ENCODE measurements around the gene SMAD2. TPM values are rescaled to one million over a fixed set of nuclear protein-coding genes. Genes with fewer than 3 reads are reported as not detected.
A peak's percentile ranks its signal among the peaks of the same experiment; 100 is the strongest.

Gene SMAD2
- total RNA-seq, 1 donor from 2014 or later = 353 TPM

GRCh38 chr18:47928466-47928865 is 2.0 kb downstream of the SMAD2 start:
- intact Hi-C loops (cut with micrococcal nuclease) = loop anchor here (1.0 to 10.0 kb wide), 5 partner anchors 10 to 154 kb away; no protein-coding TSS in a partner anchor
- peak overlapping the region; percentile 99 for H3K27ac Mint-ChIP-seq
- no peaks in the 10 kb centered on the region for H3K27me3 Mint-ChIP-seq (ENCODE audit: low read depth)
- DNase-seq (ENCODE audit: low spot score) = no peak
- peak overlapping the region; percentile 94 for H3K4me3 Mint-ChIP-seq (ENCODE audit: low read depth)
- H3K36me3 Mint-ChIP-seq (ENCODE audit: low read depth) = peaks cover 54% of the 10 kb centered on the region
- peaks cover 54% of the 10 kb centered on the region for H3K4me1 Mint-ChIP-seq (ENCODE audit: low read depth)
- no peaks in the 10 kb centered on the region for H3K9me3 Mint-ChIP-seq

- Mint-ChIP-seq H3K27ac (peak overlapping the region; percentile 87), H3K4me3 (ENCODE audit: low read depth) (peak overlapping the region; percentile 66), H3K4me1 (ENCODE audit: low read depth) (peaks cover 60% of the 10 kb centered on the region), H3K9me3 (no peaks in the 10 kb centered on the region), H3K36me3 (ENCODE audit: low read depth) (peaks cover 70% of the 10 kb centered on the region), H3K27me3 (ENCODE audit: low read depth) (no peaks in the 10 kb centered on the region)
- intact Hi-C loops (cut with micrococcal nuclease) = loop anchor here (2.0 to 10.0 kb wide), 3 partner anchors 34 to 151 kb away; no protein-coding TSS in a partner anchor
- DNase-seq (ENCODE audit: low spot score) = no peak
Observed at GRCh38 chr18:47926101-47926850, 4.2 kb downstream of the SMAD2 start.

DNA sequence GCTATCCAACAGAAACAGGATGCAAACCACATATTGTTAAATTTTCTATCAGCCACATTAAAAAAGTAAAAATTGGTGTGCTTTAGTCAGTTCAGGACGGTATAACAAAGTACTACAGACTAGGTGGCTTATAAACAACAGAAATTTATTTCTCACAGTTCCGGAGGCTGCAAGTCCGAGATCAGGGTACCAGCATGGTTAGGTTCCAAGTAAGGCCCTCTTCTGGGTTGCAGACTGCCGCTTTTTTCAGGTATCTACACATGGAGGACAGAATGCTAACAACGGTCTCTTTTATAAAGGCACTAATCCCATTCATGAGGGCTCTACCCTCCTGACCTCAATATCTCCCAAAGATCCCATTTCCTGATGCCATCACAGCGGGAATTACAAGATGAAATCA is 10.5 kb downstream of the SMAD2 start:
- H3K4me3 Mint-ChIP-seq (ENCODE audit: low read depth) = peak overlapping the region; percentile 10
- no peaks in the 10 kb centered on the region for H3K9me3 Mint-ChIP-seq
- no peaks in the 10 kb centered on the region for H3K27me3 Mint-ChIP-seq (ENCODE audit: low read depth)
- DNase-seq (ENCODE audit: low spot score) = no peak
- peaks cover 81% of the 10 kb centered on the region for H3K4me1 Mint-ChIP-seq (ENCODE audit: low read depth)
- H3K27ac Mint-ChIP-seq = peak overlapping the region; percentile 98
- intact Hi-C loops (cut with micrococcal nuclease) = loop anchor here (2.0 to 10.0 kb wide), 2 partner anchors 19 to 145 kb away; no protein-coding TSS in a partner anchor
- peaks cover 78% of the 10 kb centered on the region for H3K36me3 Mint-ChIP-seq (ENCODE audit: low read depth)

GRCh38 chr18:47917923-47918610 is 12.4 kb downstream of the SMAD2 start:
- DNase-seq (ENCODE audit: low spot score) = no peak
- Mint-ChIP-seq H3K27me3 (ENCODE audit: low read depth) (no peaks in the 10 kb centered on the region), H3K4me3 (ENCODE audit: low read depth) (peak overlapping the region; percentile 76), H3K36me3 (ENCODE audit: low read depth) (peaks cover 72% of the 10 kb centered on the region), H3K9me3 (no peaks in the 10 kb centered on the region), H3K4me1 (ENCODE audit: low read depth) (peaks cover 83% of the 10 kb centered on the region), H3K27ac (peak overlapping the region; percentile 98)
- intact Hi-C loops (cut with micrococcal nuclease) = loop anchor here (1.0 to 2.0 kb wide), 2 partner anchors 10 to 17 kb away; no protein-coding TSS in a partner anchor

DNA sequence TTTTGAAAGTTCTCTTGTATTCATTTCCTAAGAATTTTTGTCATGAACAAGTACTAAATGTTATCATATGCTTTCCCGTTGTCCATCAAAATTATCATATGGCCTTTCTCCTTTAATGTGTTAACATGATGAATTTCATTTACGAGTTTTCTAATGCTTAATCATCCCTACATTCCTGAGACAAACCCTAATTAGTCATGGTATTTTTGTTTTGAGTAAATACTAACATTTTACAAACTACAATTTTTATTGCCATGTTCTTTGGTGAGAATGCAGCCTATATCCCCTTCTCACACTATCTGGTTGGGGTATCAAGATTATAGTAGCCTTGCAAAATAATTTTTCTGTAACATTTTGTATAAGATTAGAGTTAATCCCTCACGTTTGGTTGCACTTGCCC is 14.5 kb downstream of the SMAD2 start:
- no peaks in the 10 kb centered on the region for H3K9me3 Mint-ChIP-seq
- peak overlapping the region; percentile 85 for H3K27ac Mint-ChIP-seq
- H3K27me3 Mint-ChIP-seq (ENCODE audit: low read depth) = no peaks in the 10 kb centered on the region
- intact Hi-C loops (cut with micrococcal nuclease) = no loop called here
- H3K36me3 Mint-ChIP-seq (ENCODE audit: low read depth) = peaks cover 74% of the 10 kb centered on the region
- no peak for DNase-seq (ENCODE audit: low spot score)
- no peak overlapping the region for H3K4me3 Mint-ChIP-seq (ENCODE audit: low read depth)
- H3K4me1 Mint-ChIP-seq (ENCODE audit: low read depth) = peaks cover 86% of the 10 kb centered on the region

DNA sequence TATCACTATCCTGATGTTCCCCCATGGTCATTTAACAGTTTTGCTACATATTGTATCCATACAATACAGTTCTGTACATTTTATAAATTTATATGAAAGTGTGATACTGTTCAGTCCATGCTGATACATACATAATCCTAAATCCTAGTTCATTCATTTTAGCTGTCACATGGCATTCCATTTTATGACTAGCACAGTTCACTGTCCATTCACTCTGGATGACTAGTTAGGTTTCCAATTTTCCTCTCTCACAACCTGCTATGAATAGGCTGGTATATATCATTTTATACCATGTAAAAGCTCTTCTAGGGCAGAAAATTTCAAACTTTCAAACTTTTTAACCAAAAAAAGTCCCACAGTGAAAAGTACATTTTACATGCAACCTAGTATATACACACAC is 15.2 kb downstream of the SMAD2 start:
- Mint-ChIP-seq H3K27ac (peak overlapping the region; percentile 85), H3K4me1 (ENCODE audit: low read depth) (peaks cover 87% of the 10 kb centered on the region), H3K27me3 (ENCODE audit: low read depth) (no peaks in the 10 kb centered on the region), H3K36me3 (ENCODE audit: low read depth) (peaks cover 75% of the 10 kb centered on the region), H3K9me3 (no peaks in the 10 kb centered on the region), H3K4me3 (ENCODE audit: low read depth) (peak overlapping the region; percentile 34)
- DNase-seq (ENCODE audit: low spot score) = no peak
- intact Hi-C loops (cut with micrococcal nuclease) = no loop called here

GRCh38 chr18:47912794-47913585 is 17.5 kb downstream of the SMAD2 start:
- H3K4me3 Mint-ChIP-seq (ENCODE audit: low read depth) = peak overlapping the region; percentile 54
- no peaks in the 10 kb centered on the region for H3K27me3 Mint-ChIP-seq (ENCODE audit: low read depth)
- no peaks in the 10 kb centered on the region for H3K9me3 Mint-ChIP-seq
- intact Hi-C loops (cut with micrococcal nuclease) = loop anchor here (1.0 kb wide), 1 partner anchor 12 kb away; no protein-coding TSS in a partner anchor
- DNase-seq (ENCODE audit: low spot score) = no peak
- H3K36me3 Mint-ChIP-seq (ENCODE audit: low read depth) = peaks cover 77% of the 10 kb centered on the region
- H3K4me1 Mint-ChIP-seq (ENCODE audit: low read depth) = peaks cover 84% of the 10 kb centered on the region
- peak overlapping the region; percentile 86 for H3K27ac Mint-ChIP-seq

DNA sequence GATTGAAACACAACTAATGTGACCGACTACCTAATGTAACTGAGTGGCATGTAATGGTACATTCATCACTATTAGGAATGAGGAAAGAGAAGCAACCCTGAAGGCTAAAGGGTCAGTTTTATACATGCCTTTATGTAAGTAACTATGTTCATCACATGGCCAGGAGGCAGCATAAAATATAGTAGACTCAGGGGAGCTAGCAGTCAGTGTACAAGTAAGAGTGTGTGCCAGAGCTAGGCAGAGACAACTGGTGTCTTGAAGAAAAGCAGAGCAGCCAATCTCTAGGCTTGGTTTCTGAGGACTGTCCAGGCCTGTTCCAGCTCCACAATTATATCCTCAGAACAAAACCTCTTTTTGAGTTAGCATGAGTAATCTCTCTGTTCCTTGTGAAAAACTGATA is 18.1 kb downstream of the SMAD2 start:
- intact Hi-C loops (cut with micrococcal nuclease) = loop anchor here (1.0 kb wide), 1 partner anchor 11 kb away; no protein-coding TSS in a partner anchor
- Mint-ChIP-seq H3K27ac (peak overlapping the region; percentile 86), H3K4me3 (ENCODE audit: low read depth) (peak overlapping the region; percentile 54), H3K4me1 (ENCODE audit: low read depth) (peaks cover 80% of the 10 kb centered on the region), H3K36me3 (ENCODE audit: low read depth) (peaks cover 77% of the 10 kb centered on the region), H3K27me3 (ENCODE audit: low read depth) (no peaks in the 10 kb centered on the region), H3K9me3 (peaks cover 2% of the 10 kb centered on the region)
- DNase-seq (ENCODE audit: low spot score) = no peak

DNA sequence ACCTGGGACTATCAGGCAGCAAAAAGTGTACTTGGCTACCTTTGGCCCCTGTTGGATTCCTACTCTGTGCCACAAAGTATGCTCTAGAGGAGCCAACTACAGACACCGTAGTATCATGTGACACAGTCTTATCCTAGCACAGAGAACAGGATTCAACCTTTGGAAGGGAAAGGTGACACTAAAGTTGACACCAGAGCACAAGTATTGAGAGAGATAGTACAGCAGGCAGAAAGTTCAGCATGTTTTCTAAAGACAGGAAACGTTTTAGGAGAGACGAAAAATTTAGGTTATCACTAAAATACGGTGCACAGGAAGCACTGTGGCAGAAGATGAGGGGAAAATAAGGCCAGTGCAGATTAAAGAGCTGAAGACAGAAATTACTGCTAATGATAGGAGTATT is 18.6 kb downstream of the SMAD2 start:
- Mint-ChIP-seq H3K9me3 (peaks cover 6% of the 10 kb centered on the region), H3K36me3 (ENCODE audit: low read depth) (peaks cover 77% of the 10 kb centered on the region), H3K27me3 (ENCODE audit: low read depth) (no peaks in the 10 kb centered on the region), H3K4me3 (ENCODE audit: low read depth) (peak overlapping the region; percentile 31), H3K4me1 (ENCODE audit: low read depth) (peaks cover 79% of the 10 kb centered on the region), H3K27ac (peak overlapping the region; percentile 86)
- intact Hi-C loops (cut with micrococcal nuclease) = loop anchor here (1.0 kb wide), 1 partner anchor 11 kb away; no protein-coding TSS in a partner anchor
- DNase-seq (ENCODE audit: low spot score) = no peak

- no peak overlapping the region for H3K4me3 Mint-ChIP-seq (ENCODE audit: low read depth)
- DNase-seq (ENCODE audit: low spot score) = no peak
- peaks cover 84% of the 10 kb centered on the region for H3K36me3 Mint-ChIP-seq (ENCODE audit: low read depth)
- peaks cover 30% of the 10 kb centered on the region for H3K9me3 Mint-ChIP-seq
- H3K27me3 Mint-ChIP-seq (ENCODE audit: low read depth) = no peaks in the 10 kb centered on the region
- intact Hi-C loops (cut with micrococcal nuclease) = no loop called here
- peak overlapping the region; percentile 65 for H3K27ac Mint-ChIP-seq
- H3K4me1 Mint-ChIP-seq (ENCODE audit: low read depth) = peaks cover 80% of the 10 kb centered on the region
Observed at GRCh38 chr18:47909484-47909883, 21.0 kb downstream of the SMAD2 start.

DNA sequence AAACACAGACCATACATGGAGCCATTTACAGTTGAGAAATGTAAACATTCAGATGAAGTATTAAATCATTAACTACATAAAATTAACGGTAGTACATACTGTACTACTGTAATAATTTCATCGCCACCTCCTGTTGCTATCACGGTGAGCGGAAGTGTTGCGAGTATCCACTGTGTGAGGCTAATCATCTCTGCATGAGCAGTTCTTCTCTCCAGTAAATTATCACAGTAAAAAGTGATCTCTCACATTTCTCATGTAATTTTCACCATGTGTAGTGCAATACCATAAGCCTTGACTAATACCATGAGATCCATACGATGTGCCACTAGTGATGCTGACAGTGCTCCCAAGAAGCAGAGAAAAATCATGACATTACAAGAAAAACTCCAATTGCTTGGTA is 21.9 kb downstream of the SMAD2 start:
- Mint-ChIP-seq H3K4me1 (ENCODE audit: low read depth) (peaks cover 81% of the 10 kb centered on the region), H3K9me3 (peaks cover 38% of the 10 kb centered on the region), H3K4me3 (ENCODE audit: low read depth) (no peak overlapping the region), H3K27ac (peak overlapping the region; percentile 65), H3K27me3 (ENCODE audit: low read depth) (no peaks in the 10 kb centered on the region), H3K36me3 (ENCODE audit: low read depth) (peaks cover 93% of the 10 kb centered on the region)
- intact Hi-C loops (cut with micrococcal nuclease) = no loop called here
- no peak for DNase-seq (ENCODE audit: low spot score)

DNA sequence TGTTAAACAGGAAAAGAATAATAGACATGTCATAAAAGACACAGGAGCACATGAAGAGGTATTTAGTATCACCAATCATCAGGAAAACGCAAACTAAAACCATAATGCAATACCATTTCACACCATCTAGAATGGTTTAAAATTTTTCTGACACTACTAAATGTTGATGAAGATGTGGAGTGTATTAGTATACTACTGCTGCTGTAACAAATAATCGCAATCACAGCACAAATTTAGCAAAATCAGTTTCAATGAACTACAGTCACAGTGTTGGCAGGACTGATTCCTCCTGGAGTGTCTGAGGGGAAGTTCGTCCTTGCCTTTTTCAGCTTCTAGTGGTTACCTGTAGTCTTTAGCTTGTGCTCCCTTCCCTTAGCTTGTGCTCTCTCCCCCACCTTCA is 24.1 kb downstream of the SMAD2 start:
- peaks cover 81% of the 10 kb centered on the region for H3K4me1 Mint-ChIP-seq (ENCODE audit: low read depth)
- peaks cover 96% of the 10 kb centered on the region for H3K36me3 Mint-ChIP-seq (ENCODE audit: low read depth)
- no peaks in the 10 kb centered on the region for H3K27me3 Mint-ChIP-seq (ENCODE audit: low read depth)
- no peak overlapping the region for H3K4me3 Mint-ChIP-seq (ENCODE audit: low read depth)
- intact Hi-C loops (cut with micrococcal nuclease) = no loop called here
- peak overlapping the region; percentile 90 for H3K27ac Mint-ChIP-seq
- peaks cover 54% of the 10 kb centered on the region for H3K9me3 Mint-ChIP-seq
- DNase-seq (ENCODE audit: low spot score) = no peak
